Activated naive CD4-positive, alpha-beta T cell treated with anti-CD3 and anti-CD28 coated beads, Interleukin-2, amount 50 U/mL, for 16 hours (primary cell): ENCODE data around the gene C6.
"Not testable (repeated sequence)": the region's sequence is repeated elsewhere in the genome, so short reads cannot be mapped to it uniquely, and the experiment has no call there.

Experiments
- DNase-seq: peaks from one replicate; pipeline ENCODE4 v3.0.0-alpha.2; 2020

The C6 gene

GRCh38 chr5:41213340-41213739, at the start of gene C6:
TSS of gene C6 (minus strand) at chr5:41213532. CDS start at chr5:41203230, 10,302 bp downstream.
- no peak for DNase-seq

GRCh38 chr5:41256400-41256799, 43.1 kb upstream of the C6 start:
- no peak for DNase-seq

GRCh38 chr5:41253109-41253508, 39.8 kb upstream of the C6 start:
- no peak for DNase-seq

GRCh38 chr5:41252036-41252435, 38.7 kb upstream of the C6 start:
- no peak for DNase-seq

- no peak for DNase-seq
Observed at GRCh38 chr5:41250351-41250987, 37.1 kb upstream of the C6 start.

GRCh38 chr5:41247135-41247534, 33.8 kb upstream of the C6 start:
- DNase-seq: no peak

- no peak for DNase-seq
Observed at GRCh38 chr5:41246376-41246775, 33.0 kb upstream of the C6 start.

GRCh38 chr5:41243558-41243957, 30.2 kb upstream of the C6 start:
- DNase-seq: no peak

- no peak for DNase-seq
Observed at GRCh38 chr5:41240985-41241384, 27.7 kb upstream of the C6 start.

GRCh38 chr5:41240390-41240789, 27.1 kb upstream of the C6 start:
- DNase-seq: no peak

GRCh38 chr5:41234475-41234874, 21.1 kb upstream of the C6 start:
- DNase-seq: no peak

GRCh38 chr5:41232797-41233196, 19.5 kb upstream of the C6 start:
- DNase-seq: no peak

- DNase-seq: not testable (repeated sequence)
Observed at GRCh38 chr5:41230276-41230675, 16.9 kb upstream of the C6 start.

- DNase-seq: no peak
Observed at GRCh38 chr5:41223962-41224361, 10.6 kb upstream of the C6 start.

GRCh38 chr5:41219658-41220269, 6.4 kb upstream of the C6 start:
- DNase-seq: no peak

GRCh38 chr5:41218929-41219657, 5.8 kb upstream of the C6 start:
- DNase-seq: no peak

- no peak for DNase-seq
Observed at GRCh38 chr5:41214182-41214581, 850 bp upstream of the C6 start.

GRCh38 chr5:41212935-41213334, 397 bp downstream of the C6 start:
- DNase-seq: no peak

GRCh38 chr5:41211417-41211816, 1.9 kb downstream of the C6 start:
- no peak for DNase-seq

- not testable (repeated sequence) for DNase-seq
Observed at GRCh38 chr5:41205475-41205874, 7.9 kb downstream of the C6 start.

- DNase-seq: no peak
Observed at GRCh38 chr5:41203033-41203432, 10.3 kb downstream of the C6 start.

- no peak for DNase-seq
Observed at GRCh38 chr5:41201082-41201772, 12.1 kb downstream of the C6 start.

- no peak for DNase-seq
Observed at GRCh38 chr5:41200506-41200905, 12.8 kb downstream of the C6 start.

- DNase-seq: no peak
Observed at GRCh38 chr5:41199660-41200059, 13.7 kb downstream of the C6 start.
